Heart left ventricle (tissue), 16 donors: ENCODE results near the gene PPP4R2. TPM values are rescaled to one million over a fixed set of nuclear protein-coding genes. Genes with fewer than 3 reads are reported as not detected.

Experiments used
- ATAC-seq, 4 donors: fragments of 200-7000 bp; cut with Tn5 transposase; one replicate each; pipeline ENCODE4 v1.9.1; 2020 to 2022; ENCODE audit warnings: moderate library complexity in 4 of 4, mild to moderate bottlenecking in 3 of 4, moderate number of reproducible peaks in 1 of 4
- DNase-seq, 5 donors: peaks; one replicate each; pipeline ENCODE4 v3.0.0-alpha.2; 2020
- H3K27ac ChIP-seq, 12 donors: fragments of 200-600 bp; sonication (generic) in 4 of 12; one replicate each; pipeline versions ENCODE4 v1.5.0 to v1.8.0; 2016 to 2022; ENCODE audit warnings: mild to moderate bottlenecking in 2 of 12
- H3K27me3 ChIP-seq, 9 donors: fragments of 200-600 bp; sonication (generic) in 2 of 9; one replicate each; pipeline versions ENCODE4 v1.5.1 to v1.8.0; 2016 to 2022; ENCODE audit warnings: mild to moderate bottlenecking in 3 of 9
- H3K36me3 ChIP-seq, 9 donors: fragments of 200-600 bp; sonication (generic) in 2 of 9; one replicate each; pipeline versions ENCODE4 v1.5.0 to v1.8.0; 2018 to 2022; ENCODE audit warnings: mild to moderate bottlenecking in 2 of 9
- H3K4me1 ChIP-seq, 12 donors: fragments of 200-600 bp; sonication (generic) in 4 of 12; one replicate each; pipeline versions ENCODE4 v1.5.0 to v1.8.0; 2016 to 2022; ENCODE audit warnings: mild to moderate bottlenecking in 3 of 12
- H3K4me3 ChIP-seq, 12 donors: fragments of 200-600 bp; sonication (generic) in 4 of 12; one replicate each; pipeline versions ENCODE4 v1.5.0 to v1.8.0; 2017 to 2022; ENCODE audit warnings: mild to moderate bottlenecking in 9 of 12, moderate library complexity in 4 of 12
- H3K9me3 ChIP-seq, 12 donors: fragments of 200-600 bp; sonication (generic) in 4 of 12; one replicate each; pipeline versions ENCODE4 v1.5.0 to v1.8.0; 2016 to 2022; ENCODE audit warnings: mild to moderate bottlenecking in 1 of 12
- CTCF ChIP-seq, 12 donors: fragments of 200-600 bp; sonication (generic) in 4 of 12; IDR thresholded peaks; one replicate each; pipeline versions ENCODE4 v1.5.0 to v1.8.0; 2018 to 2022; ENCODE audit warnings: antibody characterized with exemption in 12 of 12, mild to moderate bottlenecking in 5 of 12
- POLR2A ChIP-seq, 2 donors: fragments of 450-650 bp; IDR thresholded peaks; one replicate each; pipeline ENCODE4 v1.6.1; 2017; ENCODE audit warnings: antibody characterized with exemption in 2 of 2, mild to moderate bottlenecking in 2 of 2, moderate library complexity in 2 of 2
- WGBS, 4 donors: extraction: QIAGEN DNeasy Blood & Tissue Kit in 2 of 4; methylation state at CpG; one replicate each; pipeline versions ENCODE4 v1.1.5 to v1.1.7; 2013 to 2018; 5-methylcytosine and 5-hydroxymethylcytosine counted together
- intact Hi-C, 10 donors: fragments of 100-400 bp; cut with DNase I; formaldehyde crosslinking; loops; one replicate each; pipeline versions ENCODE4 v1.11.1 to v1.14.2; 2022
- polyA plus RNA-seq, 2 donors: library from polyadenylated mRNA; stranded (reverse); fragments of 200-250 nt; gene quantifications; one replicate each; pipeline ENCODE4 v1.2.3, GENCODE V29; 2013
- total RNA-seq, 9 donors: library from RNA; depleted of rRNA in 2 of 9; stranded (reverse); fragments of >200 nt in 2 of 9; fragmentation: NEBNext Ultra II Directional in 3 of 9; extraction: Animal tissue kit (Norgen Biotek cat#: 25700) in 3 of 9; gene quantifications; one replicate each; pipeline versions ENCODE4 v1.1.0 to v1.2.4, GENCODE V29; 2016 to 2023
- donor health status: ischemic (EF 13 %, LVEDD 7.1; RV severe dilation, severe dysfunction).
- donor health status: healthy with polysubstance abuse.
- donor health status: DM: no; HTN: yes; CAD: no.
- donor health status: DM: no; HTN: no; CAD: no.
- donor health status: ischemic (EF 25% LVEDD 6.9; RV normal size, moderate dysfunction).
- donor health status: ischemic (EF 25% LVEDD 5.7; RV mildly dilated, moderate dysfunction).
- donor health status: healthy.
- donor health status: DM: yes; HTN: yes; CAD: no.
- donor health status: ischemic (EF 35%, LVEDD 5.7; RV mildly dilated, moderate dysfunction).
- donor health status: nonischemic (EF 11% LVEDD 7.7; RV severe dilation, severe dysfunction).
- donor health status: DM: yes; HTN: yes; CAD: no.
- donor health status: PGD.
- donor health status: ischemic (EF 29% LVEDD 5.4; RV normal size, mild dysfunction).
- donor health status: nonischemic (EF 23%, LVEDD 6.1; RV moderate dilation, normal function).

The PPP4R2 gene
- total and polyA plus RNA-seq, 11 donors = 17.0 to 69.7 (median 48.1) TPM

GRCh38 chr3:73009008-73009407, 12.4 kb downstream of the PPP4R2 start:
- intact Hi-C loops = loop anchor here in 3 of 10 donors (10.0 kb wide), 1 partner anchor 46 kb away; no protein-coding TSS in a partner anchor
- TF ChIP-seq POLR2A (IDR thresholded peaks at IDR 0.05) = no peak
- no peak for TF ChIP-seq CTCF (IDR thresholded peaks at IDR 0.05)
- no peak overlapping the region for H3K4me3 ChIP-seq
- ATAC-seq (no peak), DNase-seq (no peak)
- no peaks in the 10 kb centered on the region for H3K9me3 ChIP-seq
- 52 to 58% (median 54%) methylated on average over 4 of the region's 4 CpGs for WGBS, 4 donors
- peaks cover 3 to 79% (median 40%) of the 10 kb centered on the region in 12 donors for H3K4me1 ChIP-seq
- H3K27ac ChIP-seq = no peak overlapping the region
- peaks cover 0 to 39% (median 22%) of the 10 kb centered on the region in 9 donors for H3K36me3 ChIP-seq
- H3K27me3 ChIP-seq = no peaks in the 10 kb centered on the region

GRCh38 chr3:73009750-73010149, 13.1 kb downstream of the PPP4R2 start:
- ATAC-seq = no peak

GRCh38 chr3:73010158-73010557, 13.5 kb downstream of the PPP4R2 start:
- intact Hi-C loops = no loop called here
- TF ChIP-seq CTCF (IDR thresholded peaks at IDR 0.05) (no peak), POLR2A (IDR thresholded peaks at IDR 0.05) (no peak)
- Histone ChIP-seq H3K36me3 (peaks cover 0 to 44% (median 22%) of the 10 kb centered on the region in 9 donors), H3K9me3 (no peaks in the 10 kb centered on the region), H3K4me1 (peaks cover 3 to 77% (median 39%) of the 10 kb centered on the region in 12 donors), H3K4me3 (no peak overlapping the region), H3K27ac (peak overlapping the region in 1 of 12 donors; percentile 27), H3K27me3 (no peaks in the 10 kb centered on the region)
- ATAC-seq (peak in 2 of 4 donors; percentile 20 to 28), DNase-seq (no peak)
- WGBS, 4 donors = 76 to 86% (median 82%) methylated on average over 6 of the region's 6 CpGs

More at GRCh38 chr3:73009750-73010149, 13.1 kb downstream of the PPP4R2 start:
- 66 to 75% (median 68%) methylated on average over 3 of the region's 3 CpGs for WGBS, 4 donors
- H3K4me3 ChIP-seq = no peak overlapping the region
- intact Hi-C loops = loop anchor here in 3 of 10 donors (10.0 kb wide), 1 partner anchor 45 kb away; no protein-coding TSS in a partner anchor
- H3K4me1 ChIP-seq = peaks cover 3 to 77% (median 39%) of the 10 kb centered on the region in 12 donors
- no peak overlapping the region for H3K27ac ChIP-seq
- TF ChIP-seq CTCF (IDR thresholded peaks at IDR 0.05) = no peak
- TF ChIP-seq POLR2A (IDR thresholded peaks at IDR 0.05) = no peak
- H3K36me3 ChIP-seq = peaks cover 0 to 40% (median 22%) of the 10 kb centered on the region in 9 donors
- H3K27me3 ChIP-seq = no peaks in the 10 kb centered on the region
- no peak for DNase-seq
- H3K9me3 ChIP-seq = no peaks in the 10 kb centered on the region

- Histone ChIP-seq H3K4me1 (peaks cover 0 to 61% (median 25%) of the 10 kb centered on the region in 12 donors), H3K27me3 (no peaks in the 10 kb centered on the region), H3K27ac (no peak overlapping the region), H3K4me3 (no peak overlapping the region), H3K9me3 (no peaks in the 10 kb centered on the region), H3K36me3 (peaks cover 0 to 10% (median 0%) of the 10 kb centered on the region in 9 donors)
- TF ChIP-seq POLR2A (IDR thresholded peaks at IDR 0.05) (no peak), CTCF (IDR thresholded peaks at IDR 0.05) (no peak)
- intact Hi-C loops = no loop called here
- 89 to 97% (median 93%) methylated on average over 4 of the region's 4 CpGs for WGBS, 4 donors
- DNase-seq (no peak), ATAC-seq (no peak)
Measured at GRCh38 chr3:73018298-73018697, 21.7 kb downstream of the PPP4R2 start.
